RKO (cell line): ENCODE data around the gene KDM1B.
"Not testable (repeated sequence)": the region's sequence is repeated elsewhere in the genome, so short reads cannot be mapped to it uniquely, and the experiment has no call there.

Experiments used
- DNase-seq: peaks from one replicate; pipeline ENCODE4 v3.0.0-alpha.2; 2016; ENCODE audit warnings: low spot score

Gene KDM1B

DNA sequence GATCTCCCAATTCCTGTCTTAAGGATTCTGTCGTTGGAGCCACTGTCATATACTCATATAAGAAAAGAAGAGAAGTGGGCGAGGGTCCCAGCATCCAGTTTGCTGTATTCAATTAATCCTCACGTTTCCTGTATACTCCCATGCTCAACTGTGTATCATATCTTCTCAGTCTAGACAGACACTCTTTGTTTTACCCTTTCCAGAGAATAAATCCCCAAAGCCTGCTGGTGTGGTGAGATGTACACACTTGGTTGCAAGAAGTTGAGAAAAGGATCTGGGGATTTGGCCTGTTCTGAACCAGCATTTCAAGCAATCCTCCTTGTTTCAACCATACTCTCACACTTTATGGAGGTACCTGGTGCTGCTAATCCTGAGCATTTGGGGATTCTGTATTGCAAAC is 3.4 kb upstream of the KDM1B start:
- no peak for DNase-seq

DNA sequence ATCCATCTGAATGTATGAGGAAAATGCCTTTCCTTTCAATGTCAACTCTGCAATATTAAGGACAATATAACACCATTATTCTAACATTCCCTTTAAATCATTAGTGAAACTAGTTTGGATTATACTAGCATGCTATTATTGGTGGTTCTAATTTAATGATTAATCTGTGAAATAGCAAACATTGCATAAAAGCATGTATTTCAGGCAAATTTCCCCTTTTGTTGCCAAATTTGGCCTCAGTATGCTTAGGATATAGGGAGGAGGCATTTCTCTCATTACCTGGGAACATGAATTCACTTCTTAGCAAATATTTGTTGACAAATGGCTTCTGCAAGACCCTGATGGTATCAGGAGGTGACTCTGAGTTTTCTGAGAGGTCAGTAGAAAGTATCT is 1.9 kb upstream of the KDM1B start:
- DNase-seq, result no peak

DNA sequence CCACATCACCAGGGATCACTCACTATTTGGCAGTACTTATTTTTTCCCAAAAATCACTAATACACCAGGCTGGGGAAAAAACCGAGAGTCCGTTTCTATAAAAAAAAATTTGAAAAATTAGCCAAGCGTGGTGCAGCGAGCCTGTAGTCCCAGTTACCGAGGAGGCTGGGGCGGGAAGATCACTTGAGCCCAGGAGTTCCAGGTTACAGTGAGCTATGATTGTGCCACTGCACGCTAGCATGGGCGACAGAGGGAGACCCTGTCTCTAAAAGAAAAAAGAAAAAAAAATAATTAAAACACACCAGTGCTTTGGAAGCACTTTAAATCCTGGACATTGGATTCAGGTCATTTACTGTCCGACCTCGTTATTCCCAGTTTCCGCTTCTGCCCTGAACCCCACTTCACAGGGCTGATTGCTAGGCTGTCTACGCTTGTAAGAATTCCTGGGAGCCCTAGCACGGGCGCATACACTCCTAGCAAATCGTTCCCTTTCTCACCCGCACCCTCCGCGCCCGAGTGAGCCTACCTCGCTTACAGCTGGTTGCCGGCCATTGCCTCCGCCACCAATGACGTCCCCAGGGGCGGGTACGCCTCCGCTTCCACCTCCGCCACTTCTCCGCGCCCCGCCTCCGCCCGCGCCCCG is 594 bp upstream of the KDM1B start, which contains the start of gene TPMT:
TPMT (minus strand) TSS at position 571 of the 643 bp plus-strand sequence. CDS start 5,950 bp downstream, outside the sequence.
- DNase-seq, result peak; percentile 4

DNA sequence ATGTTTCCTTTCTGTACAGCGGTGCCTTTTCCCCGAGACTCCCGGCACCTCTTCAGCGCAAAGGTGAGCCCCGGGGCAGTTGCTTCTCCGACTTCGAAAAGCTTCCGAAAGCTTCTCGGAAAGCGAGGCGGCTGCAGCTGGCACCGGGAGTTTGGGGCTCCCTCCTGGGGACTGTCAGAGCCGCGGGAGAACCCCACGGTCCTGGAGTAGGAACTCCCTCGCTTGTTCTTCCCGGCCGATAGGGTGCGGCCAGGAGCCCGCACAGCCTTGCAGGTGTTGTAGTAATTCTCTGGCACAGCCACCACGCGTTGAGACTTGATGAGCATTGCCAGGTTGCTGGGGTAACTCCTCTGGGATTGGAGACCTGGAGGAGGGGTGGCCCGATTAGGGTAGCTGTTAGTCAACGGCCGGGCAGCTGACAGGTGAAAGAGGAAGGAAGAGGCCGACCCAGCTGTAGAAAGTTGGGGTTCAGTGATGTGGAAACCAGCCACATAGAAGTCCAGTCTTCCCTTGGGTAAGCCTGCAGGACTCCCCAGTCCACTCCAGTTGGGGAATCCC is 721 bp downstream of the KDM1B start:
- peak; percentile 84 for DNase-seq

DNA sequence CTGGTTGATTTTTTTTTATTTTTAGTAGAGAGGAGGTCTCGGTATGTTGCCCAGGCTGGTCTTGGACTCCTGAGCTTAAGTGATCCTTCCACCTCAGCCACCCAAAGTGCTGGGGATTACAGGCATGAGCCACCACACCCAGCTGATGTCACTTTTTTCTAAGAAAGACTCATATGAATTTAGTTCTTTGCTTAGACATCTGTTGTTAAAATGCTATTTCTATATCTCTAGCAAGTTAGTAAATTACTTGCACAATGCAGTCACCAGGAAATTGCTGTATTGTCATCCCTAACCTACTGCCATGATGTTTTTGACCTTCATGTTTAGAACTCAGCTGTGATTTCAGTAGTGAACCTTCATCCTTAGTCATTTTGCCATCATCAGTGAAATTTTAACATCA is 5.7 kb downstream of the KDM1B start:
- DNase-seq, result no peak

DNA sequence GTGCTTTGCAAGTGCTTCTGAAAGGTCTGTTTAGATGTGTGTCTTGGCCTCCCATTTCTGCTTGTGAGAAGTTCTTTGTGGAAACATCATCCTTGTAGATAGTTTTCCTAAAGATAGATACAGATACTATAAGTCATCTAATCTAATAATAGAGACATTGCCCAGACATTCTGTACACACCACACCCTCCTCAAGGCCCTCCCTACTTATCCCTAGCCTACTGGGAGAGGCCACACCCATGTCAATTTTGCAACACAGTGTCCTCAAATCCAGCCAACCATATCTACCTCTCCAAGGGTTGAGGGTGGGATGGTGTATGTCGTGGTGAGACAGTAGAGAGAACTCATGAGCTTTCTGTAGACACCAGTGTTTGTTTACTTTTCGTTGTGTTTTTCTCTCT is 6.2 kb downstream of the KDM1B start:
- no peak for DNase-seq

DNA sequence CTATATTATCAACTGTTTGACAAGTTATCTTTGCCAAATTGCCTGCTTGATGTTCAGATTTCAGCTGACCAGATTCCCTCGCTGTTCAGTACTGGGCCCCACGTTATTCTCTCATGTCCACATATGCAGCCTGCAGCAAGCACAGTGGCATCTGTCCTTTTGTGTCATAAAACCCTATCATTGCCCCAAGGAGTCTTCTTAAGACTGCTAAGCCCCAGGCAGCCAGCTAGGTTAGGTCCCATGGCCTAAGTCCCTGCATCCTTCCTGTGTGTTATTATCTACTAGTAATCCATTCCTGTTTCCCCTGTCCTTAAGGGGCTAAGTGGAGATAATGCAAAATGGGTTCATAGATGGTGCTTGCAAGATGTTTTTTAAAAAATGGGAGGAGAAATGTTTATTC is 7.2 kb downstream of the KDM1B start:
- no peak for DNase-seq

DNA sequence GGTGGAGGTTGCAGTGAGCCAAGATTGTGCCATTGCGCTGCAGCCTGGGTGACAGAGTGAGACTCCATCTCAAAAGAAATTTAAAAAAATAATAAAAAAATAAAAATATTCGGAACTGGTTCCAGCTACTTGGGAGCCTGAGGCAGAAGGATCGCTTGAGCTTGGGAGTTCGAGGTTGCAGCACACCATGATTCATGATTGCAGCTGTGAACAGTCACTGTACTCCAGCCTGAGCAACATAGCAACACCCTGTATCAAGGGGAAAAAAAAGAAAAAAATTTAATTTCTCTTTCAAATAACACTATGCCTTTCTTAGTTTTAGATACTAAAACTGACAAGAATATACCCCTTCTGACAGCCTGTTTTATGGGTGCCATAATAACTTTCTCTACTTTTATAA is 10.5 kb downstream of the KDM1B start:
- peak; percentile 24 for DNase-seq

DNA sequence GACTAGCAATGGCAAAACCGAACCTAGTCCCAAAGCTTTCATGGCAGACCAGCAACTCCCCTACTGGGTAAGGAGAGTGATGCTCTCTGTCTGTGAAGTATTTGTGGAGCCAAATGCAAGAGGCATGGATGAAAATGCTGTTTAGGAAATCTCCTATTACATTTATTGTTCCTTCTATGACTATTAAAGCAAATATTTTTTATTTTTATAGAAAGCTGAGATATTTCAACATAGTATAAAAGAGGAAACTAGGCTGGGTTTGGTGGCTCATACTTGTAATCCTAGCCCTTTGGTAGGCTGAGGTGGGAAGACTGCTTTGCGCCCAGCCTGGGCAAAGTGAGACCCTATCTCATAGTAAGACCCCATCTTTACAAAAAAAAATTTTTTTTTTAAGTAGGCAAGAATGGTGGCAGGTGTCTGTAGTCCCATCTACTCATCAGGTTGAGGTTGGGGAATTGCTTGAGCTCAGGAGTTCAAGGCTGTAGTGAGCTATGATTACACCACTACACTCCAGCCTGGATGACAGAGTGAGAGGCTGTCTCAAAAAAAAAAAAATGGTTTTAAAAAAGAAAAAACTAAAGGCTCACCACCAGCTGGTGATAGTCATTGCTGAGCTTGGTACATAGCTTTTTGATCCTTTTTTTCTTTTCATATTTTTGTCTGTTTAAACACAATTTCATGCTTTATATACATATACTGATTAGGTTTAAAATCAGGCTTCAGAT is 11.3 kb downstream of the KDM1B start:
- DNase-seq, result no peak

DNA sequence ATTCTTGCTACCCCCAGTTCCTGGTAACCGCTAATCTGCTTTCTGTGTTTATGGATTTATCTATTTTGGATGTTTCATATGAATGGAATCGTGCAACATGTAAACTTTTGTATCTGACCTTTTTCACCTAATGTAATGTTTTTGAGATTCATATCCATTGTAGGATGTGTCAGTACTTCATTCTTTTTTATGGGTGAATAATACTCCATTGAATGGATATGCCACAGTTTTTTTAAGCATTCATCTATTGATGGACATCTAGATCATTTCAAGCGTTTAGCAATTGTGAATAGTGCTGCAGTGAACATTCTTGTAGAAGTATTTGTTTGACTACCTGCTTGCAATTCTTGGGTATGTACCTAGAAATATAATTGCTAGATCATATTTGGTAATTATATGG is 13.0 kb downstream of the KDM1B start:
- no peak for DNase-seq

DNA sequence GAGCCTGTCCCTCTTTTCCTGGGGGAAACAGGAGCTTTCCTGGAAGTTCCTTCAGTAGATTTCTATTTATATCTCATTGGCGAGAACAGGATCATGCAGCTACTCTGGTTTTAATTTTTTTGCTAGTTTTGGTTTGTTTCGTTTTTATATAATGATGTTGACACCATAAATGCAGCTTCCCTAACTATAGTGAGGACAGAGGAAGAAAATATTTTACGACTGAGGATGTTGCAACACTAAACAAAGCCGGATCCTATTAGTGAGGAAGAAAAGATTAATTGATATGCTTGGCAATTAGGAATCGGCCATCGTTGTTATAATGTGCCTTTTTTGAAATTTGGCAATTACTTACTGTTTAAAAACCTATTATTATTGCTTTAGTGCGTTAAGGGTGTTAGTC is 16.6 kb downstream of the KDM1B start:
- no peak for DNase-seq

DNA sequence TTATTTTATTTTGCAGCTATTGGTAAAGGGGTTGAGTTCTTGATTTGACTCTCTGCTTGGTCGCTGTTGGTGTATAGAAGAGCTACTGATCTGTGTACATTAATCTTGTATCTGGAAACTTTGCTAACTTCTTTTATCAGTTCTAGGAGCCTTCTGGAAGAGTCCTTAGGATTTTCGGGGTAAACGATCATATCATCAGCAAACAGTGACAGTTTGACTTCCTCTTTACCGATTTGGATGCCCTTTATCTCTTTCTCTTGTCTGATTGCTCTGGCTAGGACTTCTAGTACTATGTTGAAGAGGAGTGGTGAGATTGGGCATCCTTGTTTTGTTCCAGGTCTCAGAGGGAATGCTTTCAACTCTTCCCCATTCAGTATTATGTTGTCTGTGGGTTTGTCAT is 21.0 kb downstream of the KDM1B start:
- DNase-seq, result not testable (repeated sequence)

DNA sequence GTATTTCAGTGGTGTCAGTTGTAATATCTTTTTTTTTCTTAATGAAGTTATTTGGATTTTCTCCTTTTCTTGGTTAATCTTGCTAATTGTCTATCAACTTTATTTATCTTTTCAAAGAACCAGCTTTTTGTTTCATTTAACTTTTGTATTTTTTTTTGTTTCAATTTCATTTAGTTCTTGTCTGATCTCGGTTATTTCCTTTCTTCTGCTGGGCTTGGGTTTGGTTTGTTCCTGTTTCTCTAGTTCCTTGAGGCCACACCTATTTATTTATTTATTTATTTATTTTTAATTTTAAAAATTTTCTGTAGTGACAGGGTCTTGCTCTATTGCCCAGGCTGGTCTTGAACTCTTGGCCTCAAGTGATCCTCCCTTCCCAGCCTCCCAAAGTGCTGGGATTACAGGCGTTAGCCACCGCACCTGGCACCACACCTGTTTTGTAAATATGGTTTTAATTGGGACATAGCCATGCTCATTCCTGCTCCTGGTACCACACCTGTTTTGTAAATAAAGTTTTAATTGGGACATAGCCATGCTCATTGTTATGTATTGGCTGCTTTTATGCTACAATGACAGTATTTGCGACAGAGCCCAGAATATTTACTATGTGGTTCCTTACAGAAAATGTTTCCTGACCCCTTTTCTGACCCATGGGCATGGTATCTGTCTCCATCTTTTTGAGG is 22.2 kb downstream of the KDM1B start:
- DNase-seq, result no peak

DNA sequence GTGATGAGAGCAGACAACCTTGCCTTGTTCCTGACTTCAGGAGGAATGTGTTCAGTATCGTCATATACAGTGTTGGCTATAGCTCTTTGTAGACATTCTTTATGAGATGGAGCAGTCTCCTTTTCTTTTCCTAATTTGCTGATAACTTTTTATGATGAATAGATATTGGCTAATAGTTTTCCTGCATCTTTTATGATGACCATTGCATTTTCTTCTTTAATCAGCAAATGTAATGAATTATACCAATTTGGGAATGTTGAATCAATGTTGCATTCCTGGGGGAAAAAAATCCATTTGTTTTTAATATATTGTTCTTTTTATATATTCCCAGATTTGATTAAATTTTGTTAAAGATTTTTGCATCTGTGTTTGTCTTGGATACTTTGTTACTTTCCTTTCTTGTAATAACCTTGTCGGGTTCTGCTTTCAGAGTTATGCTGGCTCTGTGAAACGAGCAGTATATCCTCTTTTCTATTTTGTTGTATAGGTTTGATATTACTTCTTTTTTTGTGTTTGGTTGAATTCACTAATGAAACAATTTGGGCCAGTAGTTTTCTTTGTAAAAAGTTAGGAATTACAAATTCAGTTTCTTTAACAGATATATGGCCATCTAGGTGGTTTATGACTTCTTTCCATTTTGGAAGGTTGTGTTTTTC is 23.9 kb downstream of the KDM1B start:
- no peak for DNase-seq

DNA sequence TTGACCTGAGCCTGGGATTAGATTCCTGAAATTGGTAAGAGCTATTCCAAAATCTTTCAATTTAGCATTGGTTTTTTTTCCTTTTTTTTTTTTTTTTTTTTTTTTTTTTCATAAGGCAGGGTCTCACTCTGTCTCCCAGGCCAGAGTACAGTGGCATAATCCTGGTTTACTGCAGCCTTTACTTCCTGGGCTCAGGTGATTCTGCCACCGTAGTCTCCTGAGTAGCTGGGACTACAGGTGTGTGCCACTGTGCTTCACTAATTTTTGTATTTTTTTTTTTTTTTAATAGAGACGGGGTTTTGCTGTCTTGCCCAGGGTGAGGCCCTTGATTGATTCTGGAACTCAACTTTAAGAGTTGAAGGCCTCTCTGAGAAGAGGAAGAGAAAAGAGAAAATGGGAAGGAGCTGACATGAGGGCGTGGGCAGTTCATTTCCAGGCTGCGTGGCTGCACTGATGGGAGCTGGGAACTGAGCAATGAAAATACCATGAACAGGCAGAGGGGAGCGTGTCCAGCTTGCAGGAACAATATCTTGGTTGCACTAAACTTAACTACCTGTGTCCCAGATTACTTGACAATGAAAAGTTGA is 24.6 kb downstream of the KDM1B start:
- DNase-seq, result no peak

DNA sequence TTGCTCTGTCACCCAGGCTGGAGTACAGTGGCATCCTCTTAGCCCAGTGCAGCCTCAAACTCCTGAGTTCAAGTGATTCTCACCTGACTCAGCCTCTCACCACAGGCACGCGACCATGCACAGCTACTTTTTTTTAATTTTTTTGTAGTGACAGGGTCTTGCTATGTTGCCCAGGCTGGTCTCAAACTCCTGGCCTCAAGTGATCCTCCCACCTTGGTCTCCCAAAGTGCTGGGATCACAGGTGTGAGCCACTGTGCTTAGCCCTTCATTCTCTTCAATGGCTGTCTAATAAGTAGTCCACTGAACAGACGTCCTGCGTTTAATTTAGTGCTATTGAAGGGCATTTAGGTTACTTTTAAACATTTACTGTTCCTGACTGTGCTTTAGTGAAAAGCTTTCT is 27.3 kb downstream of the KDM1B start:
- DNase-seq, result no peak

DNA sequence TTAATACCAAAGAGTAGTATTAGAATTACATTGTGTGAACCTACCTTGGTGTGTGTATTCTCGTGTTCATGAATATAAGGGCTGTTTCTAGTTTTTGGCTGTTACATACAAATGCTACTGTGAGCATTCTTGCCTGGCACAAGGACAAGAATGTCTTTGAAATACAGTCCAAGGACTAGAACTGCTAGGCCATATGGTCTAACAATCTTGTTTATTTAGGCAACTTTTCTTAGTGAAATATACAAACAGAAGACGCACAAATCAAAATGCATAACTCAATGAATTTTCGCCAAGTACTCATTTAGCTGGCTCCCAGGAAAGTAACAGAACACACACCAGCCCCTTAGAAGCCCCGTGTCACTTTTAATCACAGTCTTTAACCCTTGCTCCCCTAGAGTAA is 28.5 kb downstream of the KDM1B start:
- no peak for DNase-seq

DNA sequence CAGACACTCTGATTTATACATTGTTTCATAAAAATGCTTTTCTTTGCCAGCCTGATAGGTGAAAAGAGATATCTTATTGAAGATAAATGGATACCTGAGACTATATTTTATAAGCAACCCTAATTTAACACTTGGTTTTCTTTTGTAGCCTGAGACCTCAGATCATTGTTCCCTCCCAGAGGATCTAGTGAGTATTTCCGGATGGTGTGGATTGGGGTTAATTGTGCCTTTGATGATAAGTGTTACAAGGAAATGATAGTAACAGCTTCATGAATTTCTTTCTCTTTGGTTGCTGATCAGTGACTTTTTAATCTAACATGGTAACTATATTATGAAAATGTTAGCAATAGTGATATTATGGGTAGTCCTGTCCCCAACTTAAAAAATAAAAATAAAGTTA is 30.4 kb downstream of the KDM1B start:
- no peak for DNase-seq

DNA sequence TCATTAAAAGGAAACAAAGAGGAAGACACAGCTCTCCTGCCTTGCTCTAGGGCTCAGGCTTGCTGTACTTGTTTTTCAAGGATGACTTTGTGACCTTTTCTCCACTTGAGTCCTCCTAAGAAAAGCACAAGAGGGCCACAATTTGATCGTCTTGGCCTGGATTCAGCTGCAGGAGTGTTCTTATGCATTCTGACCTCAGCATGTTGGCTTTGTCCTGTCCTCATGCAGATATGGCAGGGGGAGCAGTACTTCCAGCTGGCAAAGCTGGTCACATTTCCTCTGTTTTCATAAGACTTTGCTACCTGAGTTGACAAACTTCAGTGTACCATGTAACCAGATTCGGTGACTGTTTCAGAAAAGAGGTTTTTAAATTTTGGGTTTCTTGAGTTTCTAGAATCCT is 30.8 kb downstream of the KDM1B start:
- DNase-seq, result no peak

DNA sequence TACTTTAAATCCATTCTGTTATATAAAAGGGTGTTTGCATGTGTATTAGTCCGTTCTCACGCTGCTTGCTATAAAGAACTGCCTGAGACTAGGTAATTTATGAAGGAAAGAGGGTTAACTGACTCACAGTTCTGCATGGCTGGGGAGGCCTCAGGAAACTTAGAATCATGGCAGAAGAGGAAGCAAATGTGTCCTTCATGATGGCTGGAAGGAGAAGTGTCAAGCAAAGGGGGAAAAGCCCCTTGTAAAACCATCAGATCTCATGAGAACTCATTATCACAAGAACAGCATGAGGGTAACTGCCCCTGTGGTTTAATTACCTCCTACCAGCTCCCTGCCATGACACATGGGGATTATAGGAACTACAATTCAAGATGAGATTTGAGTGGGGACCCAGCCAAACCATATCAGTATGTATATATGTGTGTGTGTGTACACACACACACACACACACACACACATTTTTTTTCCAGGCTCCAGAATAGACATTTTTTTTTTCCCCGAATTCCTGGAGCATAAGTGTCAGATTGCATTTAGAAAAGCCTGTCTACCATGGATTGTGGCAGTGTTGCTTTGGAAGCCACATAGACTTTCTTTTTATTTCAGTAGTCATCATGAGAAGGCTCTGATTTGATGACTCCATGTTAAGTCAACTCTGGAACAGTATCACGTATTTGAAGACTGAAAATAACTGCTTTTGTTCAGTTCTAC is 31.5 kb downstream of the KDM1B start:
- no peak for DNase-seq

DNA sequence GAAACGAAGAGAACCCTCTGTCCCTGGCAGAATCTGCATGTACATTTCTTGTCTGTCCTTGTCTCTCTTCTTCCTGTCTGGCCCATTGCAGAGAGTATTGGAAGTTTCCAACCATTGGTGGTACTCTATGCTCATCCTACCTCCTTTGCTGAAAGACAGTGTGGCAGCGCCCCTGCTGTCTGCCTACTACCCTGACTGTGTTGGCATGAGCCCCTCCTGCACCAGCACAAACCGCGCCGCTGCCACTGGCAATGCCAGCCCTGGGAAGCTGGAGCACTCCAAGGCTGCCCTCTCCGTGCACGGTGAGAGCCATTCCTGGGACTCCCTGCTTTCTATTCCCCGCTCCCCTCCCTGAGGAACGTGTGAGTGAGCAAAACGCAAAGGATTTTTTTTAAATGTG is 32.5 kb downstream of the KDM1B start:
- no peak for DNase-seq

DNA sequence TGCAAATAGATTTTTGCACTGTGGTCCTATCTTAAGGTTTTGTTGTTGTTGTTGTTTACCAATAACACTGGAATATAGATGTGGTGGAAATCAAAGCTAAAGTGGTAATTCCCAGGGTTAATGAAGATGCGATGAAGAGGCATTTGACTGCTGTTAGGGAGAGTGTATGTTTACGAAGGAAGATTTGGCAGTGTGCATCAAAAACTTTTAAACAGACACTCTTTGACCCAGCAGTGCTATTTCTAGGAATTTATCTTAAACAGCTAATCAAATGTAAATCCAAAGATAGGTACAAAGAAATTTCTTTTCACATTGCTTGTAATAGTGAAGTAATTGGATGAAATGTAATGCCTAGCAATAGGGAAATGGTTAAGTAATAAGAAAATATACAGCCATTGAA is 34.0 kb downstream of the KDM1B start:
- no peak for DNase-seq
